HUDEP-2 (cell line): ENCODE measurements around the gene C10orf90.

Experiments used
- DNase-seq, 76 experiments: peaks; one replicate each; lab custom pipeline; 2025; ENCODE audit not compliant: unreplicated experiment in 76 of 76; lab: John Stamatoyannopoulos, UW

C10orf90 gene

GRCh38 chr10:126592901-126593300, 77.6 kb downstream of the C10orf90 start:
- no peak for DNase-seq

- DNase-seq: no peak
Observed at GRCh38 chr10:126588024-126588423, 82.5 kb downstream of the C10orf90 start.

- no peak for DNase-seq
Observed at GRCh38 chr10:126586878-126587277, 83.6 kb downstream of the C10orf90 start.

- DNase-seq: no peak
Observed at GRCh38 chr10:126586128-126586527, 84.4 kb downstream of the C10orf90 start.

GRCh38 chr10:126585249-126586017, 85.1 kb downstream of the C10orf90 start:
- DNase-seq: no peak

- DNase-seq: no peak
Observed at GRCh38 chr10:126584836-126585235, 85.7 kb downstream of the C10orf90 start.

- no peak for DNase-seq
Observed at GRCh38 chr10:126583552-126584200, 86.8 kb downstream of the C10orf90 start.

GRCh38 chr10:126581648-126582046, 88.8 kb downstream of the C10orf90 start:
- no peak for DNase-seq

- no peak for DNase-seq
Observed at GRCh38 chr10:126580873-126581647, 89.4 kb downstream of the C10orf90 start.

- no peak for DNase-seq
Observed at GRCh38 chr10:126576336-126576735, 94.2 kb downstream of the C10orf90 start.

- DNase-seq: no peak
Observed at GRCh38 chr10:126570621-126571602, 99.6 kb downstream of the C10orf90 start.

- DNase-seq: no peak
Observed at GRCh38 chr10:126570245-126570570, 100.3 kb downstream of the C10orf90 start.

- DNase-seq: no peak
Observed at GRCh38 chr10:126569513-126570244, 100.8 kb downstream of the C10orf90 start.

- no peak for DNase-seq
Observed at GRCh38 chr10:126568809-126569385, 101.6 kb downstream of the C10orf90 start.

- DNase-seq: no peak
Observed at GRCh38 chr10:126565871-126566270, 104.6 kb downstream of the C10orf90 start.

- no peak for DNase-seq
Observed at GRCh38 chr10:126565441-126565840, 105.1 kb downstream of the C10orf90 start.

- no peak for DNase-seq
Observed at GRCh38 chr10:126564326-126564888, 106.1 kb downstream of the C10orf90 start.

- DNase-seq: no peak
Observed at GRCh38 chr10:126563361-126563760, 107.1 kb downstream of the C10orf90 start.
